ENCODE measurements around the gene DDX1. TPM values are rescaled to one million over a fixed set of nuclear protein-coding genes. Genes with fewer than 3 reads are reported as not detected.

The DDX1 gene
- total and polyA plus RNA-seq, 2 donors (not counting 3 experiments of a cell fraction or from before 2014, with no cell fraction given), result 41.2 to 117 TPM

DNA sequence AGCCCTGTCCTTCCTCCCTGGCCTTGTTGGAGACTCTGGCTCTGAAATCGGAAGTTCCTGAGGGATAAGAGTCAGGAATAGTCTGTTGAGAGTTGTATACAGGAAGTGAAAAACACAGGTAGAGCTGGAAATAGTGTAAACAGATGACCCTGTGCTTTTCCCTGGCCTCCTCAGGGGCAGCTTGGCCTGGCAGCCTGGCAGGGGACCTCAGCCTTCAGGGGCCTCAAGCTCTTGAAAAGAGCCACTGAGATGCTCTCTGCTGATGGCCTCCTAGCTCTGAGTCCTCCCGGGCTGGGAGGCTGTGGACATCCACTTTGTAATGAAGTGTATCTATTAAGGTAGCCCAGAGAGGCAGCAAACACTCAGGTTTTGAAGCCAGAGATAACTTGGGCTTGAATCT, 79.3 kb downstream of the DDX1 start:
- CTCF ChIA-PET, result interaction anchor here (1.1 to 1.6 kb wide), 3 partner anchors 15 to 149 kb away, joined by 3 to 4 read pairs (median 3); no protein-coding TSS in a partner anchor
- BruUV-seq (replicated peaks), result no TSS peak
- FAIRE-seq (no peak), DNase-seq (ENCODE audit: low read depth, low spot score) (no peak)
- dilution Hi-C loops (cut with MboI; ENCODE audit: extremely low pct_ligation_motif_present, low sequenced_read_pairs), result no loop called here
- no peak overlapping the region for H3K27ac ChIP-seq (ENCODE audit: insufficient read depth, low read depth, low read length)
- H3K36me3 ChIP-seq (ENCODE audit: control insufficient read depth in 2 of 2, extremely low read depth in 1 of 2, insufficient read depth in 2 of 2, low read length in 2 of 2), result no peaks in the 10 kb centered on the region
- H3K27me3 ChIP-seq (ENCODE audit: control insufficient read depth in 2 of 2, insufficient read depth in 2 of 2, low read length in 2 of 2), result no peaks in the 10 kb centered on the region
- H2AFZ ChIP-seq (ENCODE audit: low read depth, low read length), result no peak overlapping the region
- H4K20me1 ChIP-seq (replicated peaks; ENCODE audit: control insufficient read depth, extremely low read depth, insufficient read depth, low read length), result no peaks in the 10 kb centered on the region
- H3K4me2 ChIP-seq (ENCODE audit: insufficient read depth, low read length), result no peak overlapping the region
- H3K79me2 ChIP-seq (ENCODE audit: control insufficient read depth, insufficient read depth, low read length), result no peaks in the 10 kb centered on the region
- H3K9ac ChIP-seq (replicated peaks; ENCODE audit: extremely low read depth, insufficient read depth, low read length), result no peak overlapping the region
- no peaks in the 10 kb centered on the region for H3K9me1 ChIP-seq (replicated peaks; ENCODE audit: control insufficient read depth, extremely low read depth, insufficient read depth, low read length)
- H3K4me1 ChIP-seq (ENCODE audit: control insufficient read depth, extremely low read depth, insufficient read depth, low read length), result peaks cover 24% of the 10 kb centered on the region
- POLR2A ChIA-PET, result no interaction called here
- no peak for TF ChIP-seq FOS (IDR thresholded peaks at IDR 0.05; ENCODE audit: borderline replicate concordance, insufficient read depth, low read length)
- no peak for TF ChIP-seq MYC (IDR thresholded peaks at IDR 0.05; ENCODE audit: low read depth, low read length)
- no peak for TF ChIP-seq GATA2 (IDR thresholded peaks at IDR 0.05; ENCODE audit: insufficient read depth, insufficient read length, low read depth, low read length)
- TF ChIP-seq, protein P1, sequence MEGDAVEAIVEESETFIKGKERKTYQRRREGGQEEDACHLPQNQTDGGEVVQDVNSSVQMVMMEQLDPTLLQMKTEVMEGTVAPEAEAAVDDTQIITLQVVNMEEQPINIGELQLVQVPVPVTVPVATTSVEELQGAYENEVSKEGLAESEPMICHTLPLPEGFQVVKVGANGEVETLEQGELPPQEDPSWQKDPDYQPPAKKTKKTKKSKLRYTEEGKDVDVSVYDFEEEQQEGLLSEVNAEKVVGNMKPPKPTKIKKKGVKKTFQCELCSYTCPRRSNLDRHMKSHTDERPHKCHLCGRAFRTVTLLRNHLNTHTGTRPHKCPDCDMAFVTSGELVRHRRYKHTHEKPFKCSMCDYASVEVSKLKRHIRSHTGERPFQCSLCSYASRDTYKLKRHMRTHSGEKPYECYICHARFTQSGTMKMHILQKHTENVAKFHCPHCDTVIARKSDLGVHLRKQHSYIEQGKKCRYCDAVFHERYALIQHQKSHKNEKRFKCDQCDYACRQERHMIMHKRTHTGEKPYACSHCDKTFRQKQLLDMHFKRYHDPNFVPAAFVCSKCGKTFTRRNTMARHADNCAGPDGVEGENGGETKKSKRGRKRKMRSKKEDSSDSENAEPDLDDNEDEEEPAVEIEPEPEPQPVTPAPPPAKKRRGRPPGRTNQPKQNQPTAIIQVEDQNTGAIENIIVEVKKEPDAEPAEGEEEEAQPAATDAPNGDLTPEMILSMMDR (IDR thresholded peaks at IDR 0.05; ENCODE audit: extremely low read depth in 1 of 2, insufficient read depth in 1 of 2, low read depth in 1 of 2, low read length in 2 of 2), result no peak
- no peak for TF ChIP-seq EZH2 (IDR thresholded peaks at IDR 0.05; ENCODE audit: borderline replicate concordance, low read depth, low read length, severe bottlenecking)
- TF ChIP-seq, protein P2, sequence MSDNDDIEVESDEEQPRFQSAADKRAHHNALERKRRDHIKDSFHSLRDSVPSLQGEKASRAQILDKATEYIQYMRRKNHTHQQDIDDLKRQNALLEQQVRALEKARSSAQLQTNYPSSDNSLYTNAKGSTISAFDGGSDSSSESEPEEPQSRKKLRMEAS (IDR thresholded peaks at IDR 0.05; ENCODE audit: insufficient read depth, insufficient read length), result no peak
- TF ChIP-seq JUN (IDR thresholded peaks at IDR 0.05; ENCODE audit: borderline replicate concordance, insufficient read depth, insufficient read length, low read depth), result no peak
- no peak for TF ChIP-seq POLR2AphosphoS5 (IDR thresholded peaks at IDR 0.05; ENCODE audit: insufficient read depth, low read depth, low read length)
- no peak for TF ChIP-seq POLR2A (IDR thresholded peaks at IDR 0.05; ENCODE audit: low read depth, low read length)
- no peak overlapping the region for H3K4me3 ChIP-seq (replicated peaks in 1 of 3; ENCODE audit: insufficient read depth in 1 of 3, low read depth in 1 of 3, low read length in 3 of 3)
- intact Hi-C loops (cut with micrococcal nuclease), result no loop called here
- no peaks in the 10 kb centered on the region for H3K9me3 ChIP-seq (replicated peaks; ENCODE audit: control insufficient read depth, insufficient read depth, low read length)

Data from endothelial cell of umbilical vein (primary cell).